ENCODE results near the gene MAP4K3. TPM values are rescaled to one million over a fixed set of nuclear protein-coding genes. Genes with fewer than 3 reads are reported as not detected.

The MAP4K3 gene
- total RNA-seq, 1 experiment from 2014 or later = 97.4 TPM

- intact Hi-C loops (cut with micrococcal nuclease) = loop anchor here (2.0 kb wide), 1 partner anchor 15 kb away; no protein-coding TSS in a partner anchor
- no peaks in the 10 kb centered on the region for H3K9me3 ChIP-seq (ENCODE audit: low read length)
- H3K4me3 ChIP-seq (ENCODE audit: low read length) = no peak overlapping the region
- no peak overlapping the region for H2AFZ ChIP-seq (ENCODE audit: low read length)
- no peaks in the 10 kb centered on the region for H4K20me1 ChIP-seq (ENCODE audit: low read length)
- CTCF ChIA-PET = interaction anchor here (0.6 kb wide), 1 partner anchor 14 kb away, joined by 3 read pairs; no protein-coding TSS in a partner anchor
- DNase-seq (no peak), ATAC-seq (no peak)
- no peak for TF ChIP-seq EZH2 (IDR thresholded peaks at IDR 0.05; ENCODE audit: low read length, unreplicated experiment)
- TF ChIP-seq CTCF (conservative IDR thresholded peaks at IDR 0.05; ENCODE audit: low read depth, low read length) = no peak
- TF ChIP-seq EZH2phosphoT487 (IDR thresholded peaks at IDR 0.05; ENCODE audit: borderline replicate concordance, low read length) = no peak
- no peaks in the 10 kb centered on the region for H3K27me3 ChIP-seq (ENCODE audit: low read length)
- no peak overlapping the region for H3K4me2 ChIP-seq (ENCODE audit: low read length)
- no TSS peak for BruUV-seq (replicated peaks)
- no peaks in the 10 kb centered on the region for H3K9me2 ChIP-seq (replicated peaks; ENCODE audit: low read length)
- peaks cover 34% of the 10 kb centered on the region for H3K4me1 ChIP-seq (ENCODE audit: insufficient read depth, low read length)
- H3K27ac ChIP-seq (ENCODE audit: low read length) = no peak overlapping the region
- peaks cover under 1% of the 10 kb centered on the region for H3F3A ChIP-seq (ENCODE audit: low read length, unreplicated experiment)
- H3K36me3 ChIP-seq (ENCODE audit: low read depth, low read length) = peaks cover 8% of the 10 kb centered on the region; the same call in 1 of the 2 replicates
- H3K9ac ChIP-seq (ENCODE audit: low read length) = no peak overlapping the region
- POLR2A ChIA-PET (ENCODE audit: unreplicated experiment) = no interaction called here
- H3K79me2 ChIP-seq (ENCODE audit: low read length) = no peaks in the 10 kb centered on the region
Measured at GRCh38 chr2:39451954-39452353, 14.9 kb upstream of the MAP4K3 start.

- no TSS peak for BruUV-seq (replicated peaks)
- Histone ChIP-seq H3K27ac (ENCODE audit: low read length) (peak overlapping the region; percentile 99), H3F3A (ENCODE audit: low read length, unreplicated experiment) (peaks cover 5% of the 10 kb centered on the region), H2AFZ (ENCODE audit: low read length) (no peak overlapping the region), H4K20me1 (ENCODE audit: low read length) (no peaks in the 10 kb centered on the region), H3K4me2 (ENCODE audit: low read length) (peak overlapping the region; percentile 89), H3K27me3 (ENCODE audit: low read length) (no peaks in the 10 kb centered on the region), H3K9ac (ENCODE audit: low read length) (peak overlapping the region; percentile 95), H3K9me2 (replicated peaks; ENCODE audit: low read length) (no peaks in the 10 kb centered on the region), H3K9me3 (ENCODE audit: low read length) (no peaks in the 10 kb centered on the region), H3K79me2 (ENCODE audit: low read length) (peaks cover 19% of the 10 kb centered on the region), H3K36me3 (ENCODE audit: low read depth, low read length) (peaks cover 19% of the 10 kb centered on the region), H3K4me1 (ENCODE audit: insufficient read depth, low read length) (peaks cover 41% of the 10 kb centered on the region), H3K4me3 (ENCODE audit: low read length) (peak overlapping the region; percentile 57; the same call in 1 of the 2 replicates)
- TF ChIP-seq CTCF (conservative IDR thresholded peaks at IDR 0.05; ENCODE audit: low read depth, low read length) (no peak), EZH2phosphoT487 (IDR thresholded peaks at IDR 0.05; ENCODE audit: borderline replicate concordance, low read length) (no peak), EZH2 (IDR thresholded peaks at IDR 0.05; ENCODE audit: low read length, unreplicated experiment) (no peak)
- ChIA-PET POLR2A (ENCODE audit: unreplicated experiment) (interaction anchor here (0.6 kb wide), 1 partner anchor 44 kb away, joined by 5 read pairs; no protein-coding TSS in a partner anchor), CTCF (interaction anchor here (0.6 kb wide), 2 partner anchors 20 to 254 kb away, joined by 3 to 15 read pairs; no protein-coding TSS in a partner anchor)
- intact Hi-C loops (cut with micrococcal nuclease) = loop anchor here (1.0 kb wide), 4 partner anchors 9 to 44 kb away; no protein-coding TSS in a partner anchor
- DNase-seq (peak; percentile 97), ATAC-seq (peak; percentile 97)
Measured at GRCh38 chr2:39448169-39448502, 11.1 kb upstream of the MAP4K3 start.

Measured in PC-3 (cell line).